CD4-positive, CD25-positive, alpha-beta regulatory T cell (primary cell): Measurements from ENCODE around the gene ZNF555. TPM values are rescaled to one million over a fixed set of nuclear protein-coding genes. Genes with fewer than 3 reads are reported as not detected.
A peak's percentile ranks its signal among the peaks of the same experiment; 100 is the strongest.

Experiments
- ATAC-seq, 2 donors: fragments of 150-1000 bp; cut with Tn5 transposase; one replicate each; pipeline ENCODE4 v1.10.0; 2021; ENCODE audit warnings: low read depth in 2 of 2, moderate number of reproducible peaks in 2 of 2, moderate library complexity in 1 of 2
- DNase-seq, 3 donors: peaks; one replicate each; pipeline versions ENCODE4 v3.0.0 to v3.0.0-alpha.2; 2012 to 2022; ENCODE audit warnings: mixed read lengths in 1 of 3
- H3K27ac ChIP-seq: one replicate; pipeline ENCODE4 v1.7.0; 2013; ENCODE audit warnings: mild to moderate bottlenecking, low read length; ENCODE audit not compliant: insufficient read depth, poor library complexity, severe bottlenecking
- H3K27me3 ChIP-seq: one replicate; pipeline ENCODE4 v1.7.0; 2013; ENCODE audit warnings: low read length; ENCODE audit not compliant: control insufficient read depth, insufficient read depth
- H3K36me3 ChIP-seq: one replicate; pipeline ENCODE4 v1.7.0; 2013; ENCODE audit warnings: mild to moderate bottlenecking, low read length, moderate library complexity; ENCODE audit not compliant: control insufficient read depth, insufficient read depth
- H3K4me1 ChIP-seq: 2 replicates; pipeline ENCODE4 v1.7.0; 2013; ENCODE audit warnings: mild to moderate bottlenecking, low read length; ENCODE audit not compliant: insufficient read depth, control insufficient read depth, poor library complexity, severe bottlenecking
- H3K4me3 ChIP-seq: one replicate; pipeline ENCODE4 v1.7.0; 2013; ENCODE audit warnings: low read depth, mild to moderate bottlenecking, low read length, moderate library complexity
- H3K9me3 ChIP-seq, 2 experiments: 1 replicate in 1 of 2; 2 replicates in 1 of 2; pipeline ENCODE4 v1.7.0; 2013; ENCODE audit warnings: low read length in 2 of 2, mild to moderate bottlenecking in 1 of 2, moderate library complexity in 1 of 2; ENCODE audit not compliant: control insufficient read depth in 2 of 2
- H3K27ac Mint-ChIP-seq, 3 donors: one replicate each; pipeline ENCODE4 v1.8.0; 2020 to 2022; ENCODE audit warnings: mild to moderate bottlenecking in 3 of 3, mixed read lengths in 3 of 3, moderate library complexity in 2 of 3
- H3K27me3 Mint-ChIP-seq: one replicate; pipeline ENCODE4 v1.8.0; 2022; ENCODE audit warnings: mild to moderate bottlenecking, mixed read lengths
- H3K36me3 Mint-ChIP-seq: one replicate; pipeline ENCODE4 v1.8.0; 2020; ENCODE audit warnings: mixed read lengths
- H3K4me1 Mint-ChIP-seq, 4 donors: one replicate each; pipeline ENCODE4 v1.8.0; 2020 to 2022; ENCODE audit warnings: mixed read lengths in 4 of 4, mild to moderate bottlenecking in 1 of 4
- H3K4me3 Mint-ChIP-seq, 4 donors: one replicate each; pipeline ENCODE4 v1.8.0; 2020 to 2022; ENCODE audit warnings: mild to moderate bottlenecking in 4 of 4, mixed read lengths in 4 of 4, moderate library complexity in 3 of 4
- H3K9me3 Mint-ChIP-seq, 7 donors: one replicate each; pipeline ENCODE4 v1.8.0; 2020 to 2022; ENCODE audit warnings: mixed read lengths in 7 of 7, mild to moderate bottlenecking in 3 of 7, moderate library complexity in 2 of 7
- polyA plus RNA-seq, 4 donors: library from polyadenylated mRNA; unstranded; fragments of 300-500 nt; fragmentation: Illumina TruSeq; gene quantifications; one replicate each; pipeline ENCODE4 v1.2.3, GENCODE V29; 2021
- total RNA-seq: library from RNA; stranded (reverse); gene quantifications from one replicate; pipeline ENCODE4 v1.2.3, GENCODE V29; 2022

The ZNF555 gene
- total and polyA plus RNA-seq, 5 donors from 2014 or later = 2.0 to 7.3 (median 6.9) TPM

GRCh38 chr19:2809387-2810140, 31.7 kb upstream of the ZNF555 start:
- no peak for DNase-seq
- peaks cover 16% of the 10 kb centered on the region for H3K36me3 ChIP-seq
- ATAC-seq = no peak
- Mint-ChIP-seq H3K4me3 (no peak overlapping the region), H3K9me3 (no peaks in the 10 kb centered on the region), H3K4me1 (no peaks in the 10 kb centered on the region), H3K36me3 (peaks cover 8% of the 10 kb centered on the region), H3K27me3 (no peaks in the 10 kb centered on the region), H3K27ac (no peak overlapping the region)
- H3K4me3 ChIP-seq = no peak overlapping the region
- no peaks in the 10 kb centered on the region for H3K9me3 ChIP-seq
- H3K27ac ChIP-seq = no peak overlapping the region
- no peaks in the 10 kb centered on the region for H3K4me1 ChIP-seq
- no peaks in the 10 kb centered on the region for H3K27me3 ChIP-seq

DNA sequence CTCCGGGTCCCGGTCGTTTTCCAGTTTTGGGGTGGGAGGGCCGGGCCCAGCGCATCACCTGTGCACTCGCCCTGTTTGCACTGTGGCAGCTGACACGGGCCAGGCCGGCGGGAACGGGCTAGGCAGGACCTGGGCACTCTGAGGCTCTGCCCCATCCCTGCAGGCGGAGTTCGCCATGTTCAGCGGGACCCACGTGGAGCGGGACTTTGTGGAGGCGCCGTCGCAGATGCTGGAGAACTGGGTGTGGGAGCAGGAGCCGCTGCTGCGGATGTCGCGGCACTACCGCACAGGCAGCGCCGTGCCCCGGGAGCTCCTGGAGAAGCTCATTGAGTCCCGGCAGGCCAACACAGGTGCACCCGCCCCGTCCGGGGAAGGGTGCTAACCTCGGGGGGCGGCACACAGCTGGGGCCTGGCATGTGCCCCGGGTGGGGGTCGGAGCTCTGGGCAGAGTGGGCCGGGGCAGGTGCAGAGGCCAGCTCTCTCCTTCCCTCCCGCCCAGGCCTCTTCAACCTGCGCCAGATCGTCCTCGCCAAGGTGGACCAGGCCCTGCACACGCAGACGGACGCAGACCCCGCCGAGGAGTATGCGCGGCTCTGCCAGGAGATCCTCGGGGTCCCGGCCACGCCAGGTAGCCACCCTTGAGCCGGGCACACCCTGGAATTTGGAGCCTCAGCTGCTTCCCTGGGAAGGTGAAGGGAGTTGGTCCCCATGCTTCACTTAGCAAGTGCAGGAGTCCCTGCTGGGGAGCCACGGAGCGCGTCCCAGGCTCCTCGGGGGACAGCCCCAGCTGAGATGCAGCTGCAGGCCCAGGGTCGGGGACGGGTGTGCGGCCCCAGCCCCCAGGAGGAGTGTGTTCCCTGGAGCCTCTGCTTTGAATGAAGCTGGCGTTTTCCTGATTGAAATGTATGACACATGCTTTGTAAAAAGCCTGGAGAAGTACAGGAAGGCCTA, 30.9 kb upstream of the ZNF555 start:
- no peaks in the 10 kb centered on the region for H3K4me1 ChIP-seq
- H3K4me3 Mint-ChIP-seq = no peak overlapping the region
- no peaks in the 10 kb centered on the region for H3K9me3 Mint-ChIP-seq
- H3K4me3 ChIP-seq = no peak overlapping the region
- no peaks in the 10 kb centered on the region for H3K27me3 Mint-ChIP-seq
- no peak for ATAC-seq
- no peaks in the 10 kb centered on the region for H3K27me3 ChIP-seq
- peaks cover 16% of the 10 kb centered on the region for H3K36me3 ChIP-seq
- H3K4me1 Mint-ChIP-seq = no peaks in the 10 kb centered on the region
- no peak overlapping the region for H3K27ac ChIP-seq
- H3K9me3 ChIP-seq = no peaks in the 10 kb centered on the region
- no peak overlapping the region for H3K27ac Mint-ChIP-seq
- peaks cover 8% of the 10 kb centered on the region for H3K36me3 Mint-ChIP-seq
- no peak for DNase-seq

GRCh38 chr19:2811221-2811722, 30.0 kb upstream of the ZNF555 start:
- DNase-seq (no peak), ATAC-seq (no peak)
- H3K27ac Mint-ChIP-seq = no peak overlapping the region
- H3K4me1 Mint-ChIP-seq = no peaks in the 10 kb centered on the region
- H3K27me3 Mint-ChIP-seq = no peaks in the 10 kb centered on the region
- no peak overlapping the region for H3K27ac ChIP-seq
- no peak overlapping the region for H3K4me3 ChIP-seq
- H3K27me3 ChIP-seq = no peaks in the 10 kb centered on the region
- no peaks in the 10 kb centered on the region for H3K9me3 Mint-ChIP-seq
- peaks cover 16% of the 10 kb centered on the region for H3K36me3 ChIP-seq
- peaks cover 8% of the 10 kb centered on the region for H3K36me3 Mint-ChIP-seq
- no peak overlapping the region for H3K4me3 Mint-ChIP-seq
- H3K4me1 ChIP-seq = no peaks in the 10 kb centered on the region
- H3K9me3 ChIP-seq = no peaks in the 10 kb centered on the region

GRCh38 chr19:2811735-2812413, 29.4 kb upstream of the ZNF555 start:
- ATAC-seq = no peak
- Mint-ChIP-seq H3K27me3 (no peaks in the 10 kb centered on the region), H3K27ac (no peak overlapping the region)

DNA sequence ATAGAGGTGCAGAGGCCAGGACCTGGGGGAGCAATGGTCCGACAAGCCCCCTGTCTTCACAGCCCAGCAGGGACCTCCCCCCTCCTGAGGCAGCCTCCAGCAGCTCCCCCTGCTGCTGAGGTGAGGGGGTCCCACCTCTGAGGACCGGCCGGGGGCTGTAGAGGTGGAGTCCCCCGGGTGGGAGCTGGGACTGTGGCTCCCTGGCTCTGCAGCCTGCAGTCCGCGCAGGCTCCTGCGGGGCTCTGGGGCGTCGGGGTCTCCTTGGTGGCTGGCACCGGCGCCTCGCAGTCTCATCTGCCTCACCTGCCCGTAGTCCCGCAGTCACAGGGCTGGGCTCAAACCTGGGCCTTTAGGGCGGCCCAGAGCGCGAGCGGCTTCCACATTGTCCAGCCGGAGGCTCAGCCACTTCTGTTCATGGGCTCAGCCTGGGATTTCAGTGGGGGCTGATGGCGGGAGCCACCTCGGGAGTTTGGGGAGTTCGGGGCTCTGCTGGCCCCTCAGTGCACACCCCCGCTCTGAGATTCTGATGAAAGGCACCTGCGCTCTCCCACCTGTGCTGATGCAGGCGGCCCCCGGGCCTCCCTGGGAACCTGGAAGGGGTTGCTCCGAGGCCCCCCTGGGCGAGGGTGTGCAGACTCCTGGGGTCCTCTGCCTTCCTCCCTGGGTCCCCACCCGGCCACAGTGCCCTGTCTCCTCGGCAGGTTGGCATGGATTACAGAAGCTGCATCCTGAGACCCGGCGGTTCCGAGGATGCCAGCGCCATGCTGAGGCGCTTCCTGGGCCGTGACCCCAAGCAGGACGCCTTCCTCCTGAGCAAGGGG, 28.7 kb upstream of the ZNF555 start:
- no peaks in the 10 kb centered on the region for H3K9me3 Mint-ChIP-seq
- peaks cover 8% of the 10 kb centered on the region for H3K36me3 Mint-ChIP-seq

More at GRCh38 chr19:2811735-2812413, 29.4 kb upstream of the ZNF555 start:
- H3K4me1 Mint-ChIP-seq = no peaks in the 10 kb centered on the region
- no peaks in the 10 kb centered on the region for H3K9me3 ChIP-seq
- no peaks in the 10 kb centered on the region for H3K9me3 Mint-ChIP-seq
- peaks cover 8% of the 10 kb centered on the region for H3K36me3 Mint-ChIP-seq
- no peak overlapping the region for H3K4me3 Mint-ChIP-seq
- H3K4me1 ChIP-seq = no peaks in the 10 kb centered on the region
- H3K4me3 ChIP-seq = no peak overlapping the region
- peaks cover 16% of the 10 kb centered on the region for H3K36me3 ChIP-seq
- no peaks in the 10 kb centered on the region for H3K27me3 ChIP-seq
- DNase-seq = no peak
- no peak overlapping the region for H3K27ac ChIP-seq

GRCh38 chr19:2813235-2814160, 27.8 kb upstream of the ZNF555 start:
- H3K36me3 Mint-ChIP-seq = peaks cover 7% of the 10 kb centered on the region
- Histone ChIP-seq H3K27ac (no peak overlapping the region), H3K4me3 (no peak overlapping the region), H3K27me3 (no peaks in the 10 kb centered on the region), H3K9me3 (no peaks in the 10 kb centered on the region), H3K36me3 (peaks cover 11% of the 10 kb centered on the region), H3K4me1 (no peaks in the 10 kb centered on the region)
- H3K27me3 Mint-ChIP-seq = no peaks in the 10 kb centered on the region
- no peaks in the 10 kb centered on the region for H3K4me1 Mint-ChIP-seq
- H3K27ac Mint-ChIP-seq = no peak overlapping the region
- no peak for DNase-seq
- no peaks in the 10 kb centered on the region for H3K9me3 Mint-ChIP-seq
- no peak for ATAC-seq
- no peak overlapping the region for H3K4me3 Mint-ChIP-seq

More for the DNA sequence above, 28.7 kb upstream of the ZNF555 start:
- no peaks in the 10 kb centered on the region for H3K9me3 ChIP-seq
- no peaks in the 10 kb centered on the region for H3K4me1 ChIP-seq
- no peak overlapping the region for H3K27ac ChIP-seq
- no peaks in the 10 kb centered on the region for H3K4me1 Mint-ChIP-seq
- no peak for DNase-seq
- no peak overlapping the region for H3K4me3 ChIP-seq
- no peak for ATAC-seq
- H3K4me3 Mint-ChIP-seq = no peak overlapping the region
- peak overlapping the region in 1 of 3 donors; percentile 48 for H3K27ac Mint-ChIP-seq
- peaks cover 11% of the 10 kb centered on the region for H3K36me3 ChIP-seq
- H3K27me3 ChIP-seq = no peaks in the 10 kb centered on the region
- H3K27me3 Mint-ChIP-seq = no peaks in the 10 kb centered on the region
